SU-DHL-6 (cell line): ENCODE results near the gene DLX2.

ENCODE experiments used
- H2AFZ ChIP-seq: fragments of 200-600 bp; sonication (generic); 2 replicates; pipeline ENCODE4 v1.6.1; 2014; ENCODE audit warnings: low read depth, mild to moderate bottlenecking, moderate library complexity, mixed read lengths, antibody characterized with exemption, low read length; ENCODE audit not compliant: severe bottlenecking
- H3F3A ChIP-seq: fragments of 200-600 bp; shearing (Covaris generic); 2 replicates; pipeline ENCODE4 v1.6.0; 2016; ENCODE audit warnings: antibody characterized with exemption, mild to moderate bottlenecking; ENCODE audit not compliant: insufficient read depth
- H3K27ac ChIP-seq: fragments of 200-600 bp; sonication (generic); 2 replicates; pipeline ENCODE4 v1.5.1; 2016; ENCODE audit warnings: low read depth, mild to moderate bottlenecking, low read length, moderate library complexity, mixed read lengths
- H3K27me3 ChIP-seq: fragments of 200-600 bp; sonication (generic), shearing (Covaris generic); 2 replicates; pipeline ENCODE4 v1.6.0; 2014; ENCODE audit warnings: mild to moderate bottlenecking, low read length
- H3K36me3 ChIP-seq: fragments of 200-600 bp; sonication (generic); 2 replicates; pipeline ENCODE4 v1.6.1; 2014; ENCODE audit warnings: mild to moderate bottlenecking, low read length, mixed read lengths
- H3K4me2 ChIP-seq: fragments of 300-600, 200-600 bp; shearing (Covaris generic), sonication (generic); 2 replicates; pipeline ENCODE4 v1.6.0; 2014; ENCODE audit warnings: low read length, low read depth, mild to moderate bottlenecking; ENCODE audit not compliant: poor library complexity, severe bottlenecking
- H3K4me3 ChIP-seq: fragments of 200-600 bp; sonication (generic); 2 replicates; pipeline ENCODE4 v1.5.1; 2014; ENCODE audit warnings: antibody characterized with exemption, low read length, mild to moderate bottlenecking, mixed read lengths; ENCODE audit not compliant: insufficient read depth, poor library complexity, severe bottlenecking
- H3K79me2 ChIP-seq: fragments of 200-600 bp; sonication (generic); 2 replicates; pipeline ENCODE4 v1.6.1; 2014; ENCODE audit warnings: mild to moderate bottlenecking, low read length, moderate library complexity; ENCODE audit not compliant: insufficient read depth
- H3K9ac ChIP-seq: fragments of 200-600 bp; sonication (generic); 2 replicates; pipeline ENCODE4 v1.7.0; 2014; ENCODE audit warnings: mild to moderate bottlenecking, low read length
- H3K9me2 ChIP-seq: fragments of 200-600 bp; sonication (generic); replicated peaks from 2 replicates; pipeline ENCODE4 v1.6.1; 2014; ENCODE audit warnings: low read length; ENCODE audit not compliant: insufficient read depth
- H3K9me3 ChIP-seq: fragments of 200-600 bp; sonication (generic); 2 replicates; pipeline ENCODE4 v1.6.1; 2014; ENCODE audit warnings: low read length, mixed read lengths; ENCODE audit not compliant: insufficient read depth
- H4K20me1 ChIP-seq: fragments of 200-600 bp; sonication (generic); 2 replicates; pipeline ENCODE4 v1.6.1; 2014; ENCODE audit warnings: low read depth, mild to moderate bottlenecking, antibody characterized with exemption, low read length, moderate library complexity, mixed read lengths
- EZH2phosphoT487 ChIP-seq: fragments of 200-600 bp; sonication (generic), shearing (Covaris generic); conservative IDR thresholded peaks from 2 replicates; pipeline ENCODE4 v1.6.1; 2018; ENCODE audit warnings: mild to moderate bottlenecking, antibody characterized with exemption, low read length, moderate library complexity, mixed read lengths
- TF ChIP-seq, protein P1 (sequence below): fragments of 200-600 bp; sonication (generic); IDR thresholded peaks from one replicate; pipeline ENCODE4 v1.5.1; 2017; ENCODE audit warnings: antibody characterized with exemption, mild to moderate bottlenecking, low read length, moderate library complexity; ENCODE audit not compliant: insufficient read depth, poor library complexity, severe bottlenecking

The DLX2 gene

DNA sequence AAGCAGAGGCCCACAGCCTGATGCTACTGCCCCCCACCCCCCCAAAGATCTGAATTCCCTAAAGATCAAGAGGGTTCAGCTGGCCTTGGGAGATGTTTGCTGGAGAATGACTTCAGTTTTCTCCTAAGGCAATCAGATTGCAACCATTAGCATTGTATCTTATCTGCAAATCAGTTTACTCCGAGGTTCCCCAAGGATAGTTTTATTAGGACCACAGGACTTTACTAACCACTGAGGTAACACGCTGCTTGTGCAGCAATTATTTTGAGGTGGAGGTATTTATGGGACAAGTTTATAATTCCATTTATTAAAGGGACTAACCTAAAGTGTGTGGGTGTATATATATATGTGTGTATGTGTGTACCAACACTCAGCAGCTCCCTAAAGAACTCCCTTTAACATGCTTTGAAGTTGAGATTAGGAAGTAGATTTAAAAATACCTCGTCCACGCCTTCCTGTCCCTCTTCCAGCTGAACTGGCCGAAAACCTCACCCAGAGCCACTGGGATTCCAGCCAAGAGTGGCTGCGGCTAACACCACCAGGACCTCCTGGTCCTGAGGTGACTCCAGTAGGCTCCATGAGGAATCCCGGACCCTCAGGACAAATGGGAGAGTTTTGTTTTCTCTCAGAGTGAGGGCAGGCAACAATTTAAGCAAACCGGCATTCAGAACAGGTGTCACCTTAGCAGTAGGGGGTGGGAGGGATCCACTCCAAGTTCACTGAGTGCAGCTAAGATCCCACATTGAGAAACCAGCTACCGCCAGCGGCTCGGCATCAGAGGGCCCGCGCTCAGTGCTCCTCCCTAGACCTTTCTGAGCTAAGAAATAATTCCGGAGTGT is 20.4 kb downstream of the DLX2 start:
- no peak overlapping the region for H3K27ac ChIP-seq
- H3K9me3 ChIP-seq: no peaks in the 10 kb centered on the region
- no peak for TF ChIP-seq EZH2phosphoT487
- TF ChIP-seq, protein P1, sequence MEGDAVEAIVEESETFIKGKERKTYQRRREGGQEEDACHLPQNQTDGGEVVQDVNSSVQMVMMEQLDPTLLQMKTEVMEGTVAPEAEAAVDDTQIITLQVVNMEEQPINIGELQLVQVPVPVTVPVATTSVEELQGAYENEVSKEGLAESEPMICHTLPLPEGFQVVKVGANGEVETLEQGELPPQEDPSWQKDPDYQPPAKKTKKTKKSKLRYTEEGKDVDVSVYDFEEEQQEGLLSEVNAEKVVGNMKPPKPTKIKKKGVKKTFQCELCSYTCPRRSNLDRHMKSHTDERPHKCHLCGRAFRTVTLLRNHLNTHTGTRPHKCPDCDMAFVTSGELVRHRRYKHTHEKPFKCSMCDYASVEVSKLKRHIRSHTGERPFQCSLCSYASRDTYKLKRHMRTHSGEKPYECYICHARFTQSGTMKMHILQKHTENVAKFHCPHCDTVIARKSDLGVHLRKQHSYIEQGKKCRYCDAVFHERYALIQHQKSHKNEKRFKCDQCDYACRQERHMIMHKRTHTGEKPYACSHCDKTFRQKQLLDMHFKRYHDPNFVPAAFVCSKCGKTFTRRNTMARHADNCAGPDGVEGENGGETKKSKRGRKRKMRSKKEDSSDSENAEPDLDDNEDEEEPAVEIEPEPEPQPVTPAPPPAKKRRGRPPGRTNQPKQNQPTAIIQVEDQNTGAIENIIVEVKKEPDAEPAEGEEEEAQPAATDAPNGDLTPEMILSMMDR: no peak
- no peak overlapping the region for H3K4me3 ChIP-seq
- H3K36me3 ChIP-seq: no peaks in the 10 kb centered on the region
- H3K9me2 ChIP-seq: no peaks in the 10 kb centered on the region
- no peaks in the 10 kb centered on the region for H3K79me2 ChIP-seq
- H2AFZ ChIP-seq: no peak overlapping the region
- H3K27me3 ChIP-seq: no peaks in the 10 kb centered on the region
- H3F3A ChIP-seq: no peaks in the 10 kb centered on the region
- no peak overlapping the region for H3K9ac ChIP-seq
- H4K20me1 ChIP-seq: no peaks in the 10 kb centered on the region
- no peak overlapping the region for H3K4me2 ChIP-seq

DNA sequence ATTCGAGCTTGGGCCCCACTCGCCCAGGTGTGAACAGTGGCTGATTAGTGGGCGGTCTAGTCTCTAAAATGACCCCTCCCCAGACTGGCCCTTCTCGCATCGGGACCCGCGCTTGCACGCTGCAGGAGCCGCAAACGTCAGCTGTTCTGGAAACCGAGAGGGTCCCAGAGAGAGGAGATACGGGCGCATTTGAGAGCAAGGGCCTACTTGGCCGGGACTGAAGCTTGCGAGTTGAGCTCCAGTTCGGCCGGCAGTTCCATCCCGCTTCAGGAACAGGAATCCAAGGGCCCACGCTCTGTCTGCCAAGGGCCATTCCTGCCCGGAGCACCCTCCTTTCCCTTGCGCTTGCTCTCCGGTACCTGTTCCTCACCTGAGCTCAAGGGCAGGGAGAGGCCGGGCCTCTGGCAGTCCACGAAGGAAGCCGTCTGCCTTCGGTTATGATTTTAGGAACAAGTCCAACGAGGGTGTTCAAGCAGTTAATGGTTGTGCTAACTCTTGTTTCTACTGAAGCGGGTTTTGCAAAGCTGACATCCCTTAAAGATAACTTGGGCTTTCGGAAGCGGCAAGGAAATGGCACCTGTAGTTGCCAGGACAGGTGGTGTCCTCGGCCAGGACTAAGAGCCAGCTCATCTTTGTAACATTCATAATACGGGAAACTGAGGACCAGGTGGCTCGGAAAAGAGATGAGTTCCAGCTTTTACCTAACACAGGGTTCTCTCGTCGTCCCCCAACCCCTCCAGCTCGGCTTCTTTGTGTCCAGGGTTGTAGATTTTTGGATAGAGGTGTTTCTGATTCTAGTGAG is 21.3 kb downstream of the DLX2 start:
- Histone ChIP-seq H3K9me2 (no peaks in the 10 kb centered on the region), H3K4me3 (no peak overlapping the region), H3K4me2 (no peak overlapping the region), H3K9me3 (no peaks in the 10 kb centered on the region), H3K27me3 (no peaks in the 10 kb centered on the region), H3F3A (no peaks in the 10 kb centered on the region), H3K36me3 (no peaks in the 10 kb centered on the region), H3K9ac (no peak overlapping the region), H3K79me2 (no peaks in the 10 kb centered on the region), H3K27ac (no peak overlapping the region), H4K20me1 (no peaks in the 10 kb centered on the region), H2AFZ (no peak overlapping the region)
- TF ChIP-seq, protein P1: no peak
- TF ChIP-seq EZH2phosphoT487: no peak

DNA sequence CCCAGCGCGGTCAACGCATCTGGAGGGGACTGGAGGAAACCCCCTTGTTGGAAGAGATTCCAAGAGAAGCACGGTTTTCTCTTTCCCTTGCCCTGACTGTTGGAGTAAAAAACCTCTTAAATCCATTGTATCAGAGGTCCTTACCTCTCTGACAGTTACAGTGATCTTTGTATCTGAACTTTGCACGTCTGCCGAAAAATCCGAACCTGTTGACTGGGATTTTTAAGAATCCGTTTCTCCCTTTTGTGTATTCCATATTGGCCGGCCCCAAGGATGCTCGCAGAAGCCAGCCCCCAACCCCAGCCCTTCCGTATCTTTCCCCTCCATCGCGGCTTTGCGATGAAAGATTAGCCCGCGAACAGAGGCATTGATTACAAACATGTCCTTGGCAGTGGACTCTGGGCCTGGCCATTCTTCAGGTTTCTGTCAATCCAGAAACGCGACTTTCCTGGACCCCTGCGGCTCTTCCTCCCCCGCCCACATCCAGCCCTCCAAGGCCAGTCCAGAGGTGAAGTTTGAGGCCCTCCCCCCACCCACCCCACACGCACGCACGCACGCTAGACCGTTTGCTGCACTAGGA is 22.0 kb downstream of the DLX2 start:
- no peak for TF ChIP-seq EZH2phosphoT487
- TF ChIP-seq, protein P1: no peak
- H3K27me3 ChIP-seq: no peaks in the 10 kb centered on the region
- H3K4me3 ChIP-seq: no peak overlapping the region
- H3K4me2 ChIP-seq: no peak overlapping the region
- H3F3A ChIP-seq: no peaks in the 10 kb centered on the region
- H3K27ac ChIP-seq: no peak overlapping the region
- no peaks in the 10 kb centered on the region for H3K9me3 ChIP-seq
- no peaks in the 10 kb centered on the region for H3K36me3 ChIP-seq
- H3K9me2 ChIP-seq: no peaks in the 10 kb centered on the region
- H4K20me1 ChIP-seq: no peaks in the 10 kb centered on the region
- no peak overlapping the region for H2AFZ ChIP-seq
- H3K79me2 ChIP-seq: no peaks in the 10 kb centered on the region
- no peak overlapping the region for H3K9ac ChIP-seq
